ENCODE data around the gene PMS1.

- TF ChIP-seq POLR2A (IDR thresholded peaks at IDR 0.05; ENCODE audit: low read depth, low read length) = no peak
- TF ChIP-seq TAF1 (IDR thresholded peaks at IDR 0.05; ENCODE audit: borderline replicate concordance, low read depth, low read length) = no peak
Measured at GRCh38 chr2:189899101-189899500, 114.9 kb downstream of the PMS1 start.
